OCI-M1 (cell line): ENCODE data around the gene LSP1.

Source experiments
- DNase-seq: peaks from one replicate; lab custom pipeline; 2025; lab: John Stamatoyannopoulos, UW

The LSP1 gene

GRCh38 chr11:1837171-1838076, 15.5 kb upstream of the LSP1 start:
- peak; percentile 45 for DNase-seq

GRCh38 chr11:1838077-1838425, 14.8 kb upstream of the LSP1 start:
- DNase-seq = no peak

GRCh38 chr11:1838426-1839144, 14.3 kb upstream of the LSP1 start, which contains the start of gene TNNI2:
Gene TNNI2, plus strand, starts transcription at chr11:1838981. Its CDS starts 716 bp downstream, at chr11:1839697.
- no peak for DNase-seq

GRCh38 chr11:1839204-1839923, 13.5 kb upstream of the LSP1 start:
- no peak for DNase-seq

- peak; percentile 28 for DNase-seq
Measured at GRCh38 chr11:1839924-1840779, 12.7 kb upstream of the LSP1 start.

- DNase-seq = no peak
Measured at GRCh38 chr11:1840780-1841480, 12.0 kb upstream of the LSP1 start.

GRCh38 chr11:1841511-1842148, 11.3 kb upstream of the LSP1 start:
- DNase-seq = no peak

GRCh38 chr11:1842149-1843097, 10.5 kb upstream of the LSP1 start:
- peak; percentile 3 for DNase-seq

- no peak for DNase-seq
Measured at GRCh38 chr11:1843098-1843473, 9.8 kb upstream of the LSP1 start.

GRCh38 chr11:1843796-1844195, 9.1 kb upstream of the LSP1 start:
- no peak for DNase-seq

GRCh38 chr11:1844221-1845094, 8.4 kb upstream of the LSP1 start:
- DNase-seq = peak; percentile 68

- no peak for DNase-seq
Measured at GRCh38 chr11:1845095-1845429, 7.8 kb upstream of the LSP1 start.

- DNase-seq = no peak
Measured at GRCh38 chr11:1845561-1846452, 7.1 kb upstream of the LSP1 start.

- DNase-seq = no peak
Measured at GRCh38 chr11:1846453-1846932, 6.4 kb upstream of the LSP1 start.

GRCh38 chr11:1847006-1847735, 5.7 kb upstream of the LSP1 start:
- no peak for DNase-seq

- no peak for DNase-seq
Measured at GRCh38 chr11:1847926-1848639, 4.8 kb upstream of the LSP1 start.
